H1 (cell line): ENCODE data around the gene BTK.

Experiments used
- CBX8 ChIP-seq: fragments of 300-800, 300-1000 bp; sonication (generic); IDR thresholded peaks from 2 replicates; pipeline ENCODE4 v1.7.1; 2016; ENCODE audit warnings: low read depth, low read length, borderline replicate concordance
- CEBPB ChIP-seq: IDR thresholded peaks from 2 replicates; pipeline ENCODE4 v1.6.1; 2012; ENCODE audit warnings: low read depth, low read length
- CHD2 ChIP-seq: IDR thresholded peaks from 2 replicates; pipeline ENCODE4 v1.6.1; 2012; ENCODE audit warnings: low read length, improper control_type of control experiment
- EP300 ChIP-seq, 2 experiments: IDR thresholded peaks; 1 replicate in 1 of 2; 2 replicates in 1 of 2; pipeline ENCODE4 v1.6.1; 2011 to 2012; ENCODE audit warnings: low read depth in 2 of 2, low read length in 2 of 2, mild to moderate bottlenecking in 2 of 2, borderline replicate concordance in 1 of 2, inconsistent platforms in 1 of 2, moderate library complexity in 1 of 2
- EZH2 ChIP-seq: fragments of 200-600 bp; sonication (generic); IDR thresholded peaks from 2 replicates; pipeline ENCODE4 v1.7.1; 2012; ENCODE audit warnings: low read depth, mild to moderate bottlenecking, moderate library complexity, low read length, inconsistent platforms; ENCODE audit not compliant: severe bottlenecking
- HDAC2 ChIP-seq, 2 experiments: fragments of 300-600 bp in 1 of 2; sonication (generic) in 1 of 2; IDR thresholded peaks; 2 replicates each; pipeline ENCODE4 v1.6.1; 2011 to 2012; ENCODE audit warnings: low read depth in 2 of 2, low read length in 2 of 2, mild to moderate bottlenecking in 2 of 2, moderate library complexity in 2 of 2, borderline replicate concordance in 1 of 2, inconsistent platforms in 1 of 2
- HDAC6 ChIP-seq: IDR thresholded peaks from one replicate; pipeline ENCODE4 v1.7.1; 2012; ENCODE audit warnings: low read depth, mild to moderate bottlenecking, inconsistent platforms, low read length, moderate library complexity
- POLR2A ChIP-seq, 2 experiments: IDR thresholded peaks; 1 replicate in 1 of 2; 2 replicates in 1 of 2; pipeline ENCODE4 v1.6.1; 2011; ENCODE audit warnings: low read depth in 2 of 2, low read length in 2 of 2, mild to moderate bottlenecking in 2 of 2; ENCODE audit errors: control extremely low read depth in 1 of 2
- POLR2AphosphoS5 ChIP-seq: IDR thresholded peaks from 2 replicates; pipeline ENCODE4 v1.6.1; 2011; ENCODE audit warnings: low read depth, low read length
- TAF1 ChIP-seq: IDR thresholded peaks from 2 replicates; pipeline ENCODE4 v1.6.1; 2011; ENCODE audit warnings: mild to moderate bottlenecking, low read depth, low read length
- TEAD4 ChIP-seq: IDR thresholded peaks from 2 replicates; pipeline ENCODE4 v1.6.1; 2012; ENCODE audit warnings: low read depth, low read length, inconsistent platforms, mixed read lengths
- TF ChIP-seq, protein P1 (sequence below), 3 experiments: IDR thresholded peaks; 1 replicate in 2 of 3; 2 replicates in 1 of 3; pipeline versions ENCODE4 v1.5.1 to v1.6.1; 2011; ENCODE audit warnings: low read length in 3 of 3, mild to moderate bottlenecking in 3 of 3, inconsistent platforms in 2 of 3, low read depth in 1 of 3, moderate library complexity in 1 of 3; ENCODE audit not compliant: insufficient read depth in 1 of 3; ENCODE audit errors: control extremely low read depth in 1 of 3
- TF ChIP-seq, protein P2 (sequence below): IDR thresholded peaks from 2 replicates; pipeline ENCODE4 v1.6.1; 2012; ENCODE audit warnings: inconsistent platforms

DNA sequence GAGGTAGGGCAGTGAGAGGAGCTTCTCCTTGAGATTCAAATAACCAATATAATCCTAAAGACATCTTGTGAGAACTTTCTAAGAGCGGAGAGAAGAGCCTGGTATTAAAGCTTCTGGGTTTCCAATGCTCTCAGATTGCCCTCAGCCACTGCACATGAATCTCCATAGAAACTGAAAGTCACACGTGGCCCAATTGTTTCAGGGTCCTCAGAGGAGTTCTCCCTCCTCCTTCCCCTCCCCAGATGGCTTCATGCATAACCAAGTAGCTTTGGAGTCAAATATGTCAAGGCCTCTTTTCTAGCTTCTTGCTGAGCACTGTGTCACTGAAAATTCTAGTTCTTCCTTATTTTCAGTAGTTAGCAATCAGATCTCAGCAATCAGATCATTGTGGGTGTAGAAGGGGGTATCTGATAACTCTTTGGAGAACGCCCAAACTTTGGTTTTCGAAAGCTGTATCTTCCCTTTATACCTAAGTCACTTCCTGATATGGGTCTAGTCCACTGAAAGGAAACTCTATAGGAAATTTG is 2.2 kb downstream of the BTK start:
- no peak for TF ChIP-seq POLR2AphosphoS5
- TF ChIP-seq, protein P1, sequence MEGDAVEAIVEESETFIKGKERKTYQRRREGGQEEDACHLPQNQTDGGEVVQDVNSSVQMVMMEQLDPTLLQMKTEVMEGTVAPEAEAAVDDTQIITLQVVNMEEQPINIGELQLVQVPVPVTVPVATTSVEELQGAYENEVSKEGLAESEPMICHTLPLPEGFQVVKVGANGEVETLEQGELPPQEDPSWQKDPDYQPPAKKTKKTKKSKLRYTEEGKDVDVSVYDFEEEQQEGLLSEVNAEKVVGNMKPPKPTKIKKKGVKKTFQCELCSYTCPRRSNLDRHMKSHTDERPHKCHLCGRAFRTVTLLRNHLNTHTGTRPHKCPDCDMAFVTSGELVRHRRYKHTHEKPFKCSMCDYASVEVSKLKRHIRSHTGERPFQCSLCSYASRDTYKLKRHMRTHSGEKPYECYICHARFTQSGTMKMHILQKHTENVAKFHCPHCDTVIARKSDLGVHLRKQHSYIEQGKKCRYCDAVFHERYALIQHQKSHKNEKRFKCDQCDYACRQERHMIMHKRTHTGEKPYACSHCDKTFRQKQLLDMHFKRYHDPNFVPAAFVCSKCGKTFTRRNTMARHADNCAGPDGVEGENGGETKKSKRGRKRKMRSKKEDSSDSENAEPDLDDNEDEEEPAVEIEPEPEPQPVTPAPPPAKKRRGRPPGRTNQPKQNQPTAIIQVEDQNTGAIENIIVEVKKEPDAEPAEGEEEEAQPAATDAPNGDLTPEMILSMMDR (IDR thresholded peaks at IDR 0.05; ENCODE audit: control extremely low read depth in 1 of 3, insufficient read depth in 1 of 3, low read depth in 1 of 3, low read length in 3 of 3), result no peak
- no peak for TF ChIP-seq CHD2
- TF ChIP-seq CEBPB, result no peak
- TF ChIP-seq EP300 (IDR thresholded peaks at IDR 0.05; ENCODE audit: borderline replicate concordance in 1 of 2, low read depth in 2 of 2, low read length in 2 of 2), result no peak
- TF ChIP-seq POLR2A (IDR thresholded peaks at IDR 0.05; ENCODE audit: control extremely low read depth in 1 of 2, low read depth in 2 of 2, low read length in 2 of 2), result no peak
- no peak for TF ChIP-seq HDAC6
- TF ChIP-seq EZH2, result no peak
- TF ChIP-seq, protein P2, sequence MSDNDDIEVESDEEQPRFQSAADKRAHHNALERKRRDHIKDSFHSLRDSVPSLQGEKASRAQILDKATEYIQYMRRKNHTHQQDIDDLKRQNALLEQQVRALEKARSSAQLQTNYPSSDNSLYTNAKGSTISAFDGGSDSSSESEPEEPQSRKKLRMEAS, result no peak
- no peak for TF ChIP-seq CBX8
- TF ChIP-seq TEAD4, result no peak
- no peak for TF ChIP-seq TAF1
- TF ChIP-seq HDAC2 (IDR thresholded peaks at IDR 0.05; ENCODE audit: borderline replicate concordance in 1 of 2, low read depth in 2 of 2, low read length in 2 of 2), result no peak
